COLO829 (cell line): ENCODE results near the gene PMEPA1.

Source experiments
- DNase-seq: peaks from one replicate; pipeline ENCODE4 v3.0.0; 2012; ENCODE audit warnings: low spot score

Gene PMEPA1

GRCh38 chr20:57709823-57710799, at the start of gene PMEPA1:
Gene PMEPA1, minus strand, starts transcription at chr20:57710015. Its CDS starts 433 bp downstream, at chr20:57709582.
- DNase-seq = peak; percentile 93

GRCh38 chr20:57757767-57758166, 48.0 kb upstream of the PMEPA1 start:
- no peak for DNase-seq

GRCh38 chr20:57756921-57757320, 47.1 kb upstream of the PMEPA1 start:
- no peak for DNase-seq

- no peak for DNase-seq
Measured at GRCh38 chr20:57756213-57756612, 46.4 kb upstream of the PMEPA1 start.

GRCh38 chr20:57755609-57756008, 45.8 kb upstream of the PMEPA1 start:
- DNase-seq = no peak

GRCh38 chr20:57754190-57754589, 44.4 kb upstream of the PMEPA1 start:
- no peak for DNase-seq

- no peak for DNase-seq
Measured at GRCh38 chr20:57753332-57754164, 43.7 kb upstream of the PMEPA1 start.

GRCh38 chr20:57751411-57751810, 41.6 kb upstream of the PMEPA1 start:
- no peak for DNase-seq

GRCh38 chr20:57749869-57750268, 40.1 kb upstream of the PMEPA1 start:
- no peak for DNase-seq

- no peak for DNase-seq
Measured at GRCh38 chr20:57749131-57749690, 39.4 kb upstream of the PMEPA1 start.

- peak; percentile 93 for DNase-seq
Measured at GRCh38 chr20:57748601-57749130, 38.9 kb upstream of the PMEPA1 start.

- no peak for DNase-seq
Measured at GRCh38 chr20:57747861-57748481, 38.2 kb upstream of the PMEPA1 start.

GRCh38 chr20:57746832-57747404, 37.1 kb upstream of the PMEPA1 start:
- DNase-seq = no peak

GRCh38 chr20:57746201-57746600, 36.4 kb upstream of the PMEPA1 start:
- DNase-seq = no peak

- DNase-seq = no peak
Measured at GRCh38 chr20:57744206-57744605, 34.4 kb upstream of the PMEPA1 start.

GRCh38 chr20:57743450-57744095, 33.8 kb upstream of the PMEPA1 start:
- no peak for DNase-seq

GRCh38 chr20:57742507-57743181, 32.8 kb upstream of the PMEPA1 start:
- no peak for DNase-seq

GRCh38 chr20:57738484-57738883, 28.7 kb upstream of the PMEPA1 start:
- peak; percentile 25 for DNase-seq

- no peak for DNase-seq
Measured at GRCh38 chr20:57738053-57738452, 28.2 kb upstream of the PMEPA1 start.

- DNase-seq = no peak
Measured at GRCh38 chr20:57737349-57737748, 27.5 kb upstream of the PMEPA1 start.
